ENCODE measurements around the gene TCERG1.

DNA sequence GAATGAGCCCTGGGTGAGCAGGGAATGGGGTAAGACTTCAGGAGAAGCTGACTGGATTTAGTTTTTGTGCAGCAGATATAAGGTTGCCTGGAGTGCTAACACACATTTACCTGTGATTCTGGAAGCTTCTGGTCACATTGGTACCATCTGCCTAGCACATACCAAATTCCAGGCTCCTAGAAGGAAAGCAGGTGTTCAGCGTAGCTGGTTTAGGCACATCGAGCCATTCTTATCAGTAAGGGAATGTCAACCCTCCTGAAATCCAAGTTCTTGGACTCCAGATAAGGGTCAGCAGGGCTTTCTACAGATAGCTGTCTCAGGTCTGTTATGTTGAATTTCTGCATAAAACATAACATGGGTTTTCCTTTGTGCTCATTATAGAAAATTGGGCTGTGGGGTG is 10.3 kb downstream of the TCERG1 start:
- TF ChIP-seq POLR2A (IDR thresholded peaks at IDR 0.05; ENCODE audit: low read length) = no peak
- TF ChIP-seq GATA1 (IDR thresholded peaks at IDR 0.05; ENCODE audit: low read depth, low read length) = no peak

All from erythroblast (primary cell).